GM06990 (cell line): ENCODE measurements around the gene AFG1L.

Experiments used
- DNase-seq: peaks from one replicate; pipeline ENCODE4 v3.0.0-alpha.2; 2011; ENCODE audit not compliant: insufficient read length; ENCODE audit errors: extremely low read depth
- H3K27me3 ChIP-seq: replicated peaks from 2 replicates; pipeline ENCODE4 v1.6.0; 2011; ENCODE audit warnings: low read length; ENCODE audit not compliant: control insufficient read depth, insufficient read depth
- H3K36me3 ChIP-seq: 2 replicates; pipeline ENCODE4 v1.5.1; 2011; ENCODE audit warnings: low read length; ENCODE audit not compliant: control insufficient read depth, insufficient read depth
- H3K4me3 ChIP-seq: replicated peaks from 2 replicates; pipeline ENCODE4 v1.5.1; 2011; ENCODE audit warnings: low read depth, mild to moderate bottlenecking, control low read depth, low read length
- CTCF ChIP-seq: IDR thresholded peaks from 2 replicates; pipeline ENCODE4 v1.5.1; 2011; ENCODE audit warnings: low read length, control low read depth, mild to moderate bottlenecking, inconsistent platforms; ENCODE audit not compliant: insufficient read depth, poor library complexity, severe bottlenecking

The AFG1L gene

GRCh38 chr6:108570517-108570916, 275.7 kb downstream of the AFG1L start:
- Histone ChIP-seq H3K36me3 (peaks cover 16% of the 10 kb centered on the region), H3K4me3 (no peak overlapping the region), H3K27me3 (no peaks in the 10 kb centered on the region)
- no peak for DNase-seq
- peak; percentile 10 for TF ChIP-seq CTCF

- Histone ChIP-seq H3K36me3 (peaks cover 6% of the 10 kb centered on the region), H3K27me3 (no peaks in the 10 kb centered on the region), H3K4me3 (no peak overlapping the region)
- no peak for TF ChIP-seq CTCF
- DNase-seq = no peak
Observed at GRCh38 chr6:108574457-108575141, 279.7 kb downstream of the AFG1L start.
